ENCODE measurements around the gene C3orf62. TPM values are rescaled to one million over a fixed set of nuclear protein-coding genes. Genes with fewer than 3 reads are reported as not detected.

Gene C3orf62
- total RNA-seq, 4 donors from 2014 or later = 2.8 to 6.2 (median 3.8) TPM

DNA sequence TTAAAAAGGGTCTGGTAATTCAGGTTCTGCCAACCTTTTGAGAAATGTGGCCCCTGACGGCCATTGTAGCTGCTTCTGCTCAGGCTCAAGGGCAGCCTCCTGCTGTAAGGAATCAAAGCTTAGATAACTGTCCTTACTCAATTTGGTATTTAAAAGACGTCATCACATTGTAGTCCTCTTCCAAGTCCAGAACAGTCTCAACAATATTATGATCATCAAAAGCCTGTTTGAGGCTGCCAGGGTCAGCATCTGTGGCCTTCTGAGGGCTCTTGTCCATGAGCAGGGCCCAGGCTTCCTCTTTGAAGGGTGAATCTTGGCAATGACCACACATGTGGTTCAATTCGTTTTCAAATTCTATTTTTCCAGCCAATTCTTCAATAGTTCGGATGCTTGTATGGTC is 6.0 kb downstream of the C3orf62 start:
- H3K4me3 ChIP-seq (replicated peaks in 1 of 3) = no peak overlapping the region
- WGBS, 2 donors = 70 to 79% methylated on average over 4 of the region's 4 CpGs
- no peaks in the 10 kb centered on the region for H3K9me3 ChIP-seq
- intact Hi-C loops (cut with DNase I) = no loop called here
- no peaks in the 10 kb centered on the region for H3K36me3 ChIP-seq
- DNase-seq = no peak
- peak overlapping the region in 2 of 3 donors; percentile 7 to 36 for H3K27ac ChIP-seq
- H3K4me1 ChIP-seq = peaks cover 1 to 30% of the 10 kb centered on the region in 2 donors
- no peaks in the 10 kb centered on the region for H3K27me3 ChIP-seq
- TF ChIP-seq, protein P1, sequence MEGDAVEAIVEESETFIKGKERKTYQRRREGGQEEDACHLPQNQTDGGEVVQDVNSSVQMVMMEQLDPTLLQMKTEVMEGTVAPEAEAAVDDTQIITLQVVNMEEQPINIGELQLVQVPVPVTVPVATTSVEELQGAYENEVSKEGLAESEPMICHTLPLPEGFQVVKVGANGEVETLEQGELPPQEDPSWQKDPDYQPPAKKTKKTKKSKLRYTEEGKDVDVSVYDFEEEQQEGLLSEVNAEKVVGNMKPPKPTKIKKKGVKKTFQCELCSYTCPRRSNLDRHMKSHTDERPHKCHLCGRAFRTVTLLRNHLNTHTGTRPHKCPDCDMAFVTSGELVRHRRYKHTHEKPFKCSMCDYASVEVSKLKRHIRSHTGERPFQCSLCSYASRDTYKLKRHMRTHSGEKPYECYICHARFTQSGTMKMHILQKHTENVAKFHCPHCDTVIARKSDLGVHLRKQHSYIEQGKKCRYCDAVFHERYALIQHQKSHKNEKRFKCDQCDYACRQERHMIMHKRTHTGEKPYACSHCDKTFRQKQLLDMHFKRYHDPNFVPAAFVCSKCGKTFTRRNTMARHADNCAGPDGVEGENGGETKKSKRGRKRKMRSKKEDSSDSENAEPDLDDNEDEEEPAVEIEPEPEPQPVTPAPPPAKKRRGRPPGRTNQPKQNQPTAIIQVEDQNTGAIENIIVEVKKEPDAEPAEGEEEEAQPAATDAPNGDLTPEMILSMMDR (IDR thresholded peaks at IDR 0.05) = no peak

DNA sequence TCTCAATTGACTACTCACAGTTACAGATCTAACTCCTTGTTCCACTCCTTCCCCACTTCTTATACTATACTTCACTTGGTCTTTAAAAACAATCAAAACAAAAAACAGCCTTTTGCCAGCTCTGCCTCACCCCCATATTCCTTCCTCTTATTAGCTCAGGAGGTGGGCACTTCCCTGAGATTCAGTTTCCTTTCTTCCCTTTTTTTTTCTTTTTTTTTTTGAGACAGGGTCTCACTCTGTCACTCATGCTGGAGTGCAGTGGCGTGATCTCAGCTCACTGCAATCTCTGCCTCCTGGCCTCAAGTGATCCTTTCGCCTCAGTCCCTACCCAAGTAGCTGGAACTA is 6.9 kb downstream of the C3orf62 start:
- Histone ChIP-seq H3K4me3 (replicated peaks in 1 of 3) (no peak overlapping the region), H3K36me3 (no peaks in the 10 kb centered on the region), H3K4me1 (peaks cover 0 to 26% of the 10 kb centered on the region in 2 donors), H3K27ac (no peak overlapping the region), H3K9me3 (no peaks in the 10 kb centered on the region), H3K27me3 (no peaks in the 10 kb centered on the region)
- no peak for DNase-seq
- intact Hi-C loops (cut with DNase I) = no loop called here
- TF ChIP-seq, protein P1 (IDR thresholded peaks at IDR 0.05) = no peak
- TF ChIP-seq POLR2A (IDR thresholded peaks at IDR 0.05) = no peak
- WGBS, 2 donors = 95 to 97% methylated on average over 2 of the region's 2 CpGs

DNA sequence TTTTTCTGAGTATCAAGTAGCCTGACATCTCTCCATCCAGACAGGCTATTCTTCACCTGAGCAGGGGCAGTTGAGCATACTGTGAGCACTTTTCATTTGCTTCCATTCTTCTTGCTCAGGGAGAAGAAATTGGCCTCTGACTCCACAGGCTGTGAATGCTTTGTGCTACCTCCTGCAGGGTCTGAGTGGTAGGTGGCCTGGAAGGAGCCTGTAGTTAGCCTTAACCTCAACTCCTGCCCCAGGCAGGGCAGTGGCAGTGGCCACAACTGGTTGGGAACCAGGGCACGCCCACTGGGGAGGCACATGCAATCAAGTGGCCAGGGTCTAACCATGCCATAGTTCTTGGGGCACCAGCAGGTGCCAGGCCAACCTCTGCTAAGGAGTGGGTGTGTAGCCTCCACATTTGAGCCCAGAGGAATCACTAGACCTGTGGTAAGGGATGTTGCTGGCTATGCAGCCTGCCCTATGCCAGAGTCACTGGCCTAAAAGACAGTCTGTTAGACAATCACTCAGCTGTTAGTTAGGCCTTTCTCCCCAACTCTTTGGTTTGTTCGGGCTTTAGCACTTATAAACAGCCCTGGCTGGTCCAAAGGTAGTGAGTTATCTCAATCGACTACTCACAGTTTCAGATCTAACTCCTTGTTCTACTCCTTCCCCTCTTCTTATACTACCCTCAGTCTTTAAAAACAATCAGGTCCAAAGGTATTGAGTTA is 7.4 kb downstream of the C3orf62 start:
- no peaks in the 10 kb centered on the region for H3K27me3 ChIP-seq
- TF ChIP-seq POLR2A (IDR thresholded peaks at IDR 0.05) = no peak
- TF ChIP-seq, protein P1 (IDR thresholded peaks at IDR 0.05) = no peak
- 70 to 76% methylated on average over 3 of the region's 3 CpGs for WGBS, 2 donors
- H3K27ac ChIP-seq = no peak overlapping the region
- DNase-seq = no peak
- no peaks in the 10 kb centered on the region for H3K36me3 ChIP-seq
- no peaks in the 10 kb centered on the region for H3K9me3 ChIP-seq
- peaks cover 0 to 26% of the 10 kb centered on the region in 2 donors for H3K4me1 ChIP-seq
- intact Hi-C loops (cut with DNase I) = no loop called here
- no peak overlapping the region for H3K4me3 ChIP-seq (replicated peaks in 1 of 3)

DNA sequence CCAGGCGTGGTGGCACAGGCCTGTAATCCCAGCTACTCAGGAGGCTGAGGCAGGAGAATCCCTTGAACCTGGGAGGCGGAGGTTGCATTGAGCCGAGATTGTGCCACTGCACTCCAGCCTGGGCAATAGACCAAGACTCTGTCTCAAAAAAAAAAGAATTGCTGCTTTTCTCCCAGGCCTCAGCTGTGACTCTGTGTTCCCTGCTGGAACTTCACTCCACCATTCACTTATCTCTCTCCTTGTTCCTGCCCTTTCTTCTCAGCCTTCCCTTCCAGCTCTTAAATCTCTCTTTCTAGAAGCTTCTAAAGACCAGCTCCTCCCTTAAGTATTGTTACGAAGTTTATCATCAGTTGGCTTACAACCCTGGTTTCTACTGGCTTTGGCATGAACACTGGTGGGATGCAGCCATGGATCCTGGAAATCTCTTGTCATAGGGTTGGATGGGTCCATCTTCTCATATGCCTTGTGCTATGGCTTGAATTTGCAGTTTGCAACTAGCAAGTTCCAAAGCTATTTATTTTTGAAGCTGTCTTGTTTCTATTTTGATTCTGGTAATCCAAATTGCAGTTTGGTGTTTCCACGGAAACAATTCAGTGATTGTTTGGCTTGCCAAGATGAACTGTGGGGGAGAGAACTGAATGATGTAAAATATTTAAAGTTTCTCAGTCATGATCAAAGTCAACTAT is 10.5 kb downstream of the C3orf62 start:
- TF ChIP-seq, protein P1 (IDR thresholded peaks at IDR 0.05) = no peak
- no peak for TF ChIP-seq POLR2A (IDR thresholded peaks at IDR 0.05)
- Histone ChIP-seq H3K27me3 (no peaks in the 10 kb centered on the region), H3K27ac (no peak overlapping the region), H3K4me3 (replicated peaks in 1 of 3) (no peak overlapping the region), H3K36me3 (no peaks in the 10 kb centered on the region), H3K4me1 (peaks cover 0 to 21% of the 10 kb centered on the region in 2 donors), H3K9me3 (no peaks in the 10 kb centered on the region)
- DNase-seq = no peak
- 79 to 82% methylated on average over 5 of the region's 5 CpGs for WGBS, 2 donors
- intact Hi-C loops (cut with DNase I) = no loop called here

All from thyroid gland (tissue), 4 donors.